GM18867 (cell line): ENCODE measurements around the gene PTTG1IP.
"Not testable (repeated sequence)": the region's sequence is repeated elsewhere in the genome, so short reads cannot be mapped to it uniquely, and the experiment has no call there.

ENCODE experiments used
- ATAC-seq: cut with Tn5 transposase; IDR thresholded peaks from one replicate; pipeline ENCODE4 v1.9.1; 2021; ENCODE audit warnings: mild to moderate bottlenecking, moderate library complexity; ENCODE audit not compliant: unreplicated experiment

Gene PTTG1IP

DNA sequence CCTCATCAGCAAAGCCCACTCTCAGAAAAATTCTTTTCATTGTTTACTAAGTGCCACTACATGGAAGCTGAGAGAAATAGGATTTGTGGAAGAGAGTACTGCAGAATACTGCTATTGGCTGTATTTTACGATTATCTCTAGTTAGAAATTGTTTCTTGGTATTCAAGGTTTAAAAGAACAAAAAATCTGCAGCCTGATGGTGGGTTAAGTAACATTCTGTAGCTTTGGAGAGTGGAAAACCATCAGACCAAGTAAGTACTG lies 27.3 kb downstream of the PTTG1IP start:
- no peak for ATAC-seq

GRCh38 chr21:44845418-44846223 lies 27.9 kb downstream of the PTTG1IP start:
- no peak for ATAC-seq

DNA sequence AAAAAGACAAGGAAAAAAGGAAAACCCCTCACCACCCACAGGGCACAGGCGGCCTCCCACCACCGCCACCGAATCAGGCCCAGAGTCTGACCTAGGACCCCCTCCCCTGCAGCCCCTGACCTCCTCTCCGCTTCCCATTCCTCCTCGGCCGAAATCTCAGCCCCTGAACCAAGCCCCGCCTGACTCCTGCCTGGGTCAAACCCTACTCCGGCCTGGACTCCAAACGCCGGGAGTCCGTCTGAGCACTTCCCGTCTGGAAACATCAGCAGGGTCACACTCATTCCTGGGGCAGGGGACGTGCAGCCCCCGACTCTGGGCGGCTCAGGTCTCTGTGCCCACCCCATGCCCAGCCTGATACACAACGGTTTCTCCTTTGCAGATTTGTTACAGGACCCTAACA lies 29.2 kb downstream of the PTTG1IP start:
- no peak for ATAC-seq

GRCh38 chr21:44842721-44843445 lies 30.6 kb downstream of the PTTG1IP start:
- no peak for ATAC-seq

DNA sequence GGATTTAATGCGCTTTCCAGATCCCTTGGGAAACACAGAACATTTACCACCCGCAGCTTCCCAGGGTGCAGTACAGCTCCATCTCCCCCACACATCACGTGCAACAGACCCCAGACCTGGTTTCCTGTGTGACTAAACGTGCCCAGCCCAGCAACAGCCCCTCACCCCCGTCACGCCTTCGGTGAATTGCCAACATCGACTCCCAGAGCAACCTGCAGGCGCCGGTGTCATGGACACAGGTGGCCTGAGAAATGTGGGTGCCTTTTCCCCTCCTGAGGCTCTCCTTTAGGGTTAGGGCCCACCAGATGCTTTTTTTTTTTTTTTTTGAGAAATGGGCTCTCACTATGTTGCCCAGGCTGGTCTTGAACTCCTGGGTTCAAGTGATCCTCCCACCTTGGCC lies 31.4 kb downstream of the PTTG1IP start:
- ATAC-seq, result no peak

- ATAC-seq, result no peak
These were observed 32.7 kb downstream of the PTTG1IP start for GRCh38 chr21:44840771-44841170.

- ATAC-seq, result no peak
These were observed 34.5 kb downstream of the PTTG1IP start for GRCh38 chr21:44838951-44839350.

DNA sequence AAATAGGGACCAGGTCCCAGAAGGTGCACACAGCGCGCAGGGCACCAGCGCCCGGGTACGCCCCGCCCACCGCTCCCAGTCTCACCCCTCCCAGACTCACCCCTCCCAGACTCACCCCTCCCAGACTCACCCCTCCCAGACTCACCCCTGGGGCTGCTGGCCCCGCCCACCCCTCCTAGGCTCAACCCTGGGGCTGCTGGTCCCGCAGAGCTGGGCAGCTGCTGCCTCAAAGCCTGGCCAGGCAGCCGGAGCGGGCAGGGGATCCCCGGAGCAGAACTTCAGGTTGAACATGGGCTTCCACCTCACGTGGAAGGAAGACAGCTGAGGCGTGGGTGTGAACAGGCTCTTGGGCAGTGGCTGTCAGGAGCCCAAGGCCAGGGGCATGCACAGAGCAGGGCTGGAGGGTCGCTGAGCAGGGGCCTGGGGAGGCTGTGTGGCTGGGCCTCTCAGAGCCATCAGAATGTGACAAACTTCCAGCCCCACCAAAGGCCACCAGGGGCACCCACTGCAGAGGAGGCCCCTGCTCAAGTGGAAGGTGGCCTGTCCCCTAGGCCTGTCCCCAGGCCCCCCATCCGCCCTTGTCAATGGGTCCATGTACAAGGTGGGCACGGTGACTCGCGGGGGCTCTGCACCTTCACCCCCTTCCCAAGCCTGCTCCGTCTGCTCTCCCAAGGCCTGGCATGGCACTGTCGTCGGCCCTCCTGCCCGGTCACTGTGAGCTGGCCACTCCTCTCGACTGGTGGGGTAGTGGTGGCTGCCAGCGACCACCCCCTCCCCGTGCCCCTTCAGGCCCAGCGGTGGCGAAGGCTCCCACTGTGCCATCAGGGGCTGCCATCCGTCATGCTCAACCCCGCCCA lies 35.2 kb downstream of the PTTG1IP start:
- ATAC-seq, result no peak

GRCh38 chr21:44837537-44837936 lies 36.0 kb downstream of the PTTG1IP start:
- ATAC-seq, result no peak

DNA sequence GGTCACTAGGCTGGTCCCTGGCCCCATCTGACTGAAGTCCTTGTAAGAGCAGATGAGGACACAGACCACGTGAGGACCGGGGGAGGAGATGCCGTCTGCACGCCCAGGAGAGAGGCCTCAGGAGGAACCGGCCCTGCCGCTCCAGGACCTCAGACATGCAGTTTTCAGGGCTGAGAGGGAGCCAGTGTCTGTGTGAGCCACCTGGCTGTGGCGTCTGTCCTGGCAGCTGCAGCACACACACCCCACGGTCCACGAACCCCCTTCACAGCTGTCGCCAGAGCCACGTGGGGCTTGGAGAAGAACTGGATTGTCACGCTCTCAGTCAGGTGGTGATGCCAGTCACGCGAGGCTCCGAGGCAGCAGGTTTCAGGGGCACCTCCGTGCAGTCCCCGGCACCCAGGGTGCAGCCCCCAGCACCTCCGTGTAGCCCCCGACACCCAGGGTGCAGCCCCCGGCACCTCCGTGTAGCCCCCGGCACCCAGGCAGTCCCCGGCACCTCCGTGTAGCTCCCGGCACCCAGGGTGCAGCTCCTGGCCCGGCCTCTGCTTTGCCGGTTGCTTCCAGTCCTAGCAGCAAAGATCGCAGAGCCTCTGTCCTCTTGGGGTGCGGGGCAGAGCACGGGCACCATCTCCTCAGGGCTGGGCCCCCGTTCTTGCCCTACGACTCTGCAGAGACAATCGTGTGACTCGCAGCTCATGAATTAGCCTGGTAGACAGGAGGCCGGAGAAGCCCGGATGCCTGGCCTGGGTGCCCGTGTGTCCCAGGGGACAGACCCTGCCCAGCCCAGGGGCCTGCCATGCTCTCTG lies 36.6 kb downstream of the PTTG1IP start:
- no peak for ATAC-seq

- ATAC-seq, result no peak
These were observed 37.2 kb downstream of the PTTG1IP start for GRCh38 chr21:44836349-44836665.

DNA sequence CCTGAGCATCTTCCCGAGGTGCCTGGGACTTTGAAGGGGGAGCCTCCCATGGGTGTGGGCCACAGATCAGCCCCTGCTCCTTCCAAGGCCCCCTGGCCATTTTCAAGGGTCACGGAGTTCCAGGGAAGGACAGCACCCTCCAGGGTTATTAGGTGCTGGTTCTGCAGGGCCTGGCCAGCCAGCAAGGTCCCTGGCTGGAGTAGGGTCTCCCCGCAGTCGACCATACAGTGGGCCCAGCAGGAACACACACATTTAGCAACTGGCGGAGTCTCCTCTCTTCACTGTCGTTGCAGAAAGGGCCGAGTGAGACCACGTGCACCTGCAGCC lies 37.9 kb downstream of the PTTG1IP start:
- no peak for ATAC-seq

GRCh38 chr21:44834951-44835646 lies 38.4 kb downstream of the PTTG1IP start:
- no peak for ATAC-seq

- no peak for ATAC-seq
These were observed 39.1 kb downstream of the PTTG1IP start for GRCh38 chr21:44834231-44834950.

DNA sequence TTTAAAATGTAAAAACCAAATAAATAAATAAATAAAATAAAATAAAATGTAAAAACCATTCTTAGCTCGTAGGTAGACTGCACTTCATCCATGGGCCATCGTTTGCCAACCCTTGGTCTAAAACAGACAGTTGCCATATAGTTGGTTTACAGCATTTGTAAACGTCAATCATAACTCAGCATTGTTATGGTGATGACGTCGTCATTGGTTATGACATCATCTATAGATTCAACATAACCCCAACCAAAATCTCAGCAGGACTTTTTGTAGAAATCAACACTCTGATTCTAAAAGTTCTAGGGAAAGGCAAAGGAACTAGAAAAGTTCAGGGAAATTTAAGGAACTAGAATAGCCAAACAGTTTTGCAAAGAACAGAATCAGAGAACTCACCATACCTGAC lies 39.8 kb downstream of the PTTG1IP start:
- ATAC-seq, result no peak

- ATAC-seq, result not testable (repeated sequence)
These were observed 40.8 kb downstream of the PTTG1IP start for GRCh38 chr21:44832516-44833255.

DNA sequence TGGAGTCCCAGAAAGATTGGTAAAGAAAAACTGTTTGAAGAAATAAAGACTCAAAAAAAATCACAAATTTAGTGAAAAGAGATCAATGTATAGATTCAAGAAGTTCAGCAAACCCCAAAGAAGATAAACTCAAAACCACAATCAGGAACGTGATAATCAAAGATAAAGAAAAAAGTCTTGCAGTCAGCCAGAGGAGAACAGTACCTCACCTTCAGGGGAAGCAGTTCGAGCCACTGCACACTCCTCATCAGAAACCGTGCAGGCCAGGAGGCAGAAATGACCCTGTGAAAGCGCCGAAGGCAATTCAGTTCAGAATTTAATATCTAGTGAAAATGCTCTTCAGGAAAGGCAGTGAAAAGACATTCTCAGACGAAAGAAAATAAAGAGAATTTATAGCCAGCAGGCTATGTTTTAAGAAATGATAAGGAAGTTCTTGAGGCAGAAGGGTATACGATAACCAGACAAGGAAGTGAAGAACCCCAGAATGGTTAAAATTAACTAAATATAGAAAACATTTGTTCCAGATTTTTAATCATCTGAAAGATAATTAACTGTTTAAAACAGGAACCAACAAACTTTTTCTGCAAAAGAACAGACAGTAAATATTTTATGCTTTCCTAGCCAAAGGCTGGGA lies 42.1 kb downstream of the PTTG1IP start:
- no peak for ATAC-seq

DNA sequence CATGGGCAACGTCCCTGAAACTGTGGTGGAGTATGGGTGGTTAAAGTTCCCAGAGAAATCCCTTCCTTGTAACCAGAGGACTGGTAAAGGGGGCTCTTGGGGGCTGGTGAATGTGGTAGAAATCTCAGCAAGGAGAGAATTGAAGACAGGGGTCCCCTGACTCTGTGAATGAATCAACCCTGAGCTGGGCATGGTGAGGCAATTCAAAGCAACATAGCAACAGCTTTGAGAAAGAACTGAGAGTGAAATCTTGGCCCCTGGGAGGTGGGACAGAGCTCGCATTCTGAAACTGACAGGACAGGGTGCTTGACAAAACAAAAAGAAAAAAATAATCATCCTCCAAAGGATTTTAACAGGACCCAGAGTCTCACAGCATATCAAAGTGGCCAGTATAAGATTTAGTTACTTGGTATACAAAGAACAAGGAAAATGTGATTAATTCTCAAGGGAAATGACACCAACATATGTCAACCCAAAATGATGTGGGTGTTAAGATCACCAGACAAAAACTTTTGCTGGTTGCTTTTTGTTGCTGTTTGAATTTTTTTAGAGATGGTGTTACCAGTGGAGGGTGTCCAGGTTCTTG lies 43.9 kb downstream of the PTTG1IP start:
- ATAC-seq, result no peak
